ENCODE measurements around the gene GBE1.

Gene GBE1

DNA sequence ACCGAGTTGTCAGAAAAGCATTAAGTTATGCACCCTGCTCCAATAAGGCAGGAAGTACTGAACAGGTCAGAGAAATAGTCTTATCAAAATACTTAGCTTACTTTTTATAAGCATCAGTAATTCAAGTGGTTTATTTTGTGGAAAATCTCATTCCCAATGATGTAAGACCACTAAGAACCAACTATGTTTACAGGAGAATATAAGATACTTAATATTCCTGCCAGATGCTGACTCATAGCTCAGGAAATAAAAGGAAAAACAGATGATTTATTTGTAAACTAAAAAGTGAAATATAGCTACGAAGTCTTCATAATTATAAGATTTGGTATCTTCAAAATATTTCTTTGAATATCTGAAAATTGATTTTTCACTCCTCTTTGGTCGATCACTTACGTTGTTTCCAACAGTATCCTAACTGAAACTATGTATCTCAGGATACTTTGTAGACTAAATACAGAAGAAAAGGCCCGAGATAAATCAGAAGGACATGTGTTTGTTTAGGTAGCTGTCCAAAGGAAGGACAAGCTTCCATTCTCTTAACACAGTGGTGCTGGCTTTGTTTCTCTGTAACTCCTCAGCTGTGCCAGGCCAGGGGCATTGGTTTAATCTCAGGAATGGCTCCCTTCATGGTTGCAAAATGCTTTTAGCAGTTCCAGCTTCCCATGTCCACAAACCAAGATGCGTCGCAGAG lies 295.8 kb downstream of the GBE1 start:
- no peak for TF ChIP-seq CEBPB (IDR thresholded peaks at IDR 0.05)
- no peak for TF ChIP-seq NFIC (IDR thresholded peaks at IDR 0.05)
- TF ChIP-seq EGR1 (IDR thresholded peaks at IDR 0.05) = no peak
- no peak for TF ChIP-seq TEAD4 (IDR thresholded peaks at IDR 0.05)
- TF ChIP-seq ZBTB7A (IDR thresholded peaks at IDR 0.05; ENCODE audit: low read depth) = no peak

GRCh38 chr3:81463781-81464180 lies 297.7 kb downstream of the GBE1 start:
- TF ChIP-seq EP300 (IDR thresholded peaks at IDR 0.05; ENCODE audit: borderline replicate concordance) = no peak
- no peak for TF ChIP-seq CREB1 (IDR thresholded peaks at IDR 0.05; ENCODE audit: low read depth)
- no peak for TF ChIP-seq EGR1 (IDR thresholded peaks at IDR 0.05)
- TF ChIP-seq ZBTB7A (IDR thresholded peaks at IDR 0.05; ENCODE audit: low read depth) = no peak
- TF ChIP-seq TCF12 (IDR thresholded peaks at IDR 0.05; ENCODE audit: low read depth) = no peak
- TF ChIP-seq MAX (IDR thresholded peaks at IDR 0.05) = no peak
- no peak for TF ChIP-seq YY1 (IDR thresholded peaks at IDR 0.05; ENCODE audit: low read depth)
- no peak for TF ChIP-seq RAD21 (IDR thresholded peaks at IDR 0.05; ENCODE audit: low read depth)
- TF ChIP-seq CEBPB (IDR thresholded peaks at IDR 0.05) = no peak
- no peak for TF ChIP-seq TAF1 (IDR thresholded peaks at IDR 0.05; ENCODE audit: low read depth)
- TF ChIP-seq FOXM1 (IDR thresholded peaks at IDR 0.05; ENCODE audit: borderline replicate concordance, low read depth) = no peak
- TF ChIP-seq, protein P1, sequence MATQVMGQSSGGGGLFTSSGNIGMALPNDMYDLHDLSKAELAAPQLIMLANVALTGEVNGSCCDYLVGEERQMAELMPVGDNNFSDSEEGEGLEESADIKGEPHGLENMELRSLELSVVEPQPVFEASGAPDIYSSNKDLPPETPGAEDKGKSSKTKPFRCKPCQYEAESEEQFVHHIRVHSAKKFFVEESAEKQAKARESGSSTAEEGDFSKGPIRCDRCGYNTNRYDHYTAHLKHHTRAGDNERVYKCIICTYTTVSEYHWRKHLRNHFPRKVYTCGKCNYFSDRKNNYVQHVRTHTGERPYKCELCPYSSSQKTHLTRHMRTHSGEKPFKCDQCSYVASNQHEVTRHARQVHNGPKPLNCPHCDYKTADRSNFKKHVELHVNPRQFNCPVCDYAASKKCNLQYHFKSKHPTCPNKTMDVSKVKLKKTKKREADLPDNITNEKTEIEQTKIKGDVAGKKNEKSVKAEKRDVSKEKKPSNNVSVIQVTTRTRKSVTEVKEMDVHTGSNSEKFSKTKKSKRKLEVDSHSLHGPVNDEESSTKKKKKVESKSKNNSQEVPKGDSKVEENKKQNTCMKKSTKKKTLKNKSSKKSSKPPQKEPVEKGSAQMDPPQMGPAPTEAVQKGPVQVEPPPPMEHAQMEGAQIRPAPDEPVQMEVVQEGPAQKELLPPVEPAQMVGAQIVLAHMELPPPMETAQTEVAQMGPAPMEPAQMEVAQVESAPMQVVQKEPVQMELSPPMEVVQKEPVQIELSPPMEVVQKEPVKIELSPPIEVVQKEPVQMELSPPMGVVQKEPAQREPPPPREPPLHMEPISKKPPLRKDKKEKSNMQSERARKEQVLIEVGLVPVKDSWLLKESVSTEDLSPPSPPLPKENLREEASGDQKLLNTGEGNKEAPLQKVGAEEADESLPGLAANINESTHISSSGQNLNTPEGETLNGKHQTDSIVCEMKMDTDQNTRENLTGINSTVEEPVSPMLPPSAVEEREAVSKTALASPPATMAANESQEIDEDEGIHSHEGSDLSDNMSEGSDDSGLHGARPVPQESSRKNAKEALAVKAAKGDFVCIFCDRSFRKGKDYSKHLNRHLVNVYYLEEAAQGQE (IDR thresholded peaks at IDR 0.05; ENCODE audit: low read depth) = no peak
- TF ChIP-seq NFIC (IDR thresholded peaks at IDR 0.05) = no peak

DNA sequence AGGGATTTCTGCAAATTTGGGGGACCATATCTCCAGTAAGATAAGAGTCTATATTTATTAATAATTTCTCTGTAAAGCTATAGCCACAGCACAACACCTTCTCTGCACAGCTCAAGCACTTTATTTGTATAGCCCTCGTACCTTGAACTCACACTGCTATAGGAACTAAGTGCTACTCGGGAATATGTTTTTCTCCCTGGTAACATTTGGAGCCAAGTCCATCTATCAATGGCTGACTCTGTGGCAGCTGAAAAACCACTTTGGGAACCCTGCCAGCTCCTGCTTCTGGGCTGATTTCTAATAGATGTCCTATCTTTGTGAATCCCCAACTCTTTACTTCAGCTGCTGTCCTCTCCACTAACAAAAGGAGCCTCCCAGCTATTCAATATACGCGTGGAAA lies 298.5 kb downstream of the GBE1 start:
- TF ChIP-seq MAX (IDR thresholded peaks at IDR 0.05) (no peak), RAD21 (IDR thresholded peaks at IDR 0.05; ENCODE audit: low read depth) (no peak), TCF12 (IDR thresholded peaks at IDR 0.05; ENCODE audit: low read depth) (no peak), NFIC (IDR thresholded peaks at IDR 0.05) (no peak), ZBTB7A (IDR thresholded peaks at IDR 0.05; ENCODE audit: low read depth) (no peak), YY1 (IDR thresholded peaks at IDR 0.05; ENCODE audit: low read depth) (no peak), CEBPB (IDR thresholded peaks at IDR 0.05) (no peak)
- TF ChIP-seq, protein P1 (IDR thresholded peaks at IDR 0.05; ENCODE audit: low read depth) = no peak

DNA sequence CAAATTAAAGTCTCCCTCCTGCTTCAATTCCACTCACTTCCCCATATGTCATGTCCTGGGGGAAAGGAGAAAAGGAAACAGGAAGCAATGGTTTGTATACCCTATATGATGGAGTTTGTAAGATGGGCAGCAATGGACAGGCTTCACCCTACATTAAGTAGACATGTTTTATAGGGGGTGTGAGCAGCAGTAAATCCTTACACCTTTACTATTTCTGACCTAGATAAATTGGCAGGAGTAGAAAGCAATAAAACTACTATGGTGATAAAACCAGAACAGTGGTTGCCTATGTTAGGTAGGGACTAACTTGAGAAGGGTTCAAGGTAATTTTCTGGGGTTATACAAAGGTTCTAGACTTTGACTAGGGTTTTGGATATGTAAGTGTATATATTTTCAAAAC lies 301.7 kb downstream of the GBE1 start:
- TF ChIP-seq USF1 (IDR thresholded peaks at IDR 0.05) = no peak
- TF ChIP-seq TAF1 (IDR thresholded peaks at IDR 0.05; ENCODE audit: low read depth) = no peak
- TF ChIP-seq ZBTB7A (IDR thresholded peaks at IDR 0.05; ENCODE audit: low read depth) = no peak
- no peak for TF ChIP-seq FOXM1 (IDR thresholded peaks at IDR 0.05; ENCODE audit: borderline replicate concordance, low read depth)
- TF ChIP-seq MAX (IDR thresholded peaks at IDR 0.05) = no peak
- TF ChIP-seq CREB1 (IDR thresholded peaks at IDR 0.05; ENCODE audit: low read depth) = no peak
- TF ChIP-seq, protein P1 (IDR thresholded peaks at IDR 0.05; ENCODE audit: low read depth) = no peak
- no peak for TF ChIP-seq TCF12 (IDR thresholded peaks at IDR 0.05; ENCODE audit: low read depth)
- no peak for TF ChIP-seq EGR1 (IDR thresholded peaks at IDR 0.05)
- TF ChIP-seq TEAD4 (IDR thresholded peaks at IDR 0.05) = no peak
- TF ChIP-seq RAD21 (IDR thresholded peaks at IDR 0.05; ENCODE audit: low read depth) = no peak
- TF ChIP-seq NFIC (IDR thresholded peaks at IDR 0.05) = no peak
- TF ChIP-seq YY1 (IDR thresholded peaks at IDR 0.05; ENCODE audit: low read depth) = no peak
- TF ChIP-seq CEBPB (IDR thresholded peaks at IDR 0.05) = no peak
- no peak for TF ChIP-seq EP300 (IDR thresholded peaks at IDR 0.05; ENCODE audit: borderline replicate concordance)

GRCh38 chr3:81452418-81452817 lies 309.0 kb downstream of the GBE1 start:
- TF ChIP-seq CEBPB (IDR thresholded peaks at IDR 0.05) (no peak), RAD21 (IDR thresholded peaks at IDR 0.05; ENCODE audit: low read depth) (no peak), TEAD4 (IDR thresholded peaks at IDR 0.05) (peak; percentile 66)

Data from Ishikawa (cell line).